NOMO-1 (cell line): ENCODE data around the gene PHF21B.

Experiments
- DNase-seq, 2 experiments: peaks; one replicate each; lab custom pipeline; 2025; ENCODE audit not compliant: unreplicated experiment in 2 of 2; lab: John Stamatoyannopoulos, UW

The PHF21B gene

GRCh38 chr22:45019861-45020655, 10.3 kb upstream of the PHF21B start:
- no peak for DNase-seq

- DNase-seq, result no peak
Observed at GRCh38 chr22:45014654-45015053, 4.8 kb upstream of the PHF21B start.

GRCh38 chr22:45013138-45013537, 3.3 kb upstream of the PHF21B start:
- no peak for DNase-seq

GRCh38 chr22:45010532-45010900, 711 bp upstream of the PHF21B start:
- no peak for DNase-seq

GRCh38 chr22:45008751-45009605, 827 bp downstream of the PHF21B start:
- no peak for DNase-seq

- DNase-seq, result no peak
Observed at GRCh38 chr22:45008186-45008681, 1.6 kb downstream of the PHF21B start.

GRCh38 chr22:45007391-45008185, 2.2 kb downstream of the PHF21B start:
- no peak for DNase-seq

GRCh38 chr22:45006964-45007390, 2.8 kb downstream of the PHF21B start:
- no peak for DNase-seq

- DNase-seq, result no peak
Observed at GRCh38 chr22:45006111-45006963, 3.5 kb downstream of the PHF21B start.

- no peak for DNase-seq
Observed at GRCh38 chr22:45001653-45002052, 8.2 kb downstream of the PHF21B start.

- DNase-seq, result no peak
Observed at GRCh38 chr22:45000330-45000729, 9.5 kb downstream of the PHF21B start.

- no peak for DNase-seq
Observed at GRCh38 chr22:44999687-45000086, 10.1 kb downstream of the PHF21B start.

GRCh38 chr22:44999231-44999630, 10.6 kb downstream of the PHF21B start:
- no peak for DNase-seq

GRCh38 chr22:44998296-44998695, 11.5 kb downstream of the PHF21B start:
- DNase-seq, result no peak

GRCh38 chr22:44997060-44997459, 12.7 kb downstream of the PHF21B start:
- no peak for DNase-seq

GRCh38 chr22:44996648-44997047, 13.2 kb downstream of the PHF21B start:
- DNase-seq, result no peak

- DNase-seq, result no peak
Observed at GRCh38 chr22:44996120-44996519, 13.7 kb downstream of the PHF21B start.

GRCh38 chr22:44995715-44996114, 14.1 kb downstream of the PHF21B start:
- DNase-seq, result no peak

- no peak for DNase-seq
Observed at GRCh38 chr22:44995105-44995514, 14.7 kb downstream of the PHF21B start.
